ENCODE measurements around the gene ANAPC4. TPM values are rescaled to one million over a fixed set of nuclear protein-coding genes. Genes with fewer than 3 reads are reported as not detected.

The ANAPC4 gene
- total RNA-seq, 1 experiment from 2014 or later, result 42.8 TPM

GRCh38 chr4:25410820-25411529 lies 33.9 kb downstream of the ANAPC4 start:
- ChIA-PET CTCF (no interaction called here), POLR2A (ENCODE audit: low non-redundant PET) (no interaction called here)
- Histone ChIP-seq H3K27ac (ENCODE audit: low read depth, low read length, poor library complexity, severe bottlenecking) (no peak overlapping the region), H3K4me1 (ENCODE audit: insufficient read depth, low read length, poor library complexity, severe bottlenecking) (no peaks in the 10 kb centered on the region), H3K36me3 (ENCODE audit: insufficient read depth, low read length, poor library complexity, severe bottlenecking) (peaks cover 80% of the 10 kb centered on the region), H3K4me3 (ENCODE audit: low read depth, low read length, poor library complexity, severe bottlenecking) (no peak overlapping the region), H3K27me3 (replicated peaks; ENCODE audit: insufficient read depth, low read depth, low read length, poor library complexity) (no peaks in the 10 kb centered on the region), H3K9me3 (ENCODE audit: low read depth, low read length, poor library complexity, severe bottlenecking) (no peaks in the 10 kb centered on the region)
- intact Hi-C loops (cut with micrococcal nuclease; ENCODE audit: unreplicated experiment), result no loop called here
- no peak for DNase-seq (ENCODE audit: low spot score)
- no peak for TF ChIP-seq CTCF (conservative IDR thresholded peaks at IDR 0.05; ENCODE audit: low read depth, low read length)
- TF ChIP-seq EZH2 (IDR thresholded peaks at IDR 0.05; ENCODE audit: borderline replicate concordance, low read depth, low read length, poor library complexity, severe bottlenecking), result no peak
- BruUV-seq (replicated peaks), result no TSS peak

GRCh38 chr4:25413261-25413660 lies 36.2 kb downstream of the ANAPC4 start:
- peaks cover 74% of the 10 kb centered on the region for H3K36me3 ChIP-seq (ENCODE audit: insufficient read depth, low read length, poor library complexity, severe bottlenecking)
- CTCF ChIA-PET, result no interaction called here

GRCh38 chr4:25417014-25417413 lies 40.0 kb downstream of the ANAPC4 start:
- ChIA-PET POLR2A (ENCODE audit: low non-redundant PET) (no interaction called here), CTCF (no interaction called here)
- TF ChIP-seq EZH2 (IDR thresholded peaks at IDR 0.05; ENCODE audit: borderline replicate concordance, low read depth, low read length, poor library complexity, severe bottlenecking) (no peak), CTCF (conservative IDR thresholded peaks at IDR 0.05; ENCODE audit: low read depth, low read length) (no peak)
- H3K4me1 ChIP-seq (ENCODE audit: insufficient read depth, low read length, poor library complexity, severe bottlenecking), result no peaks in the 10 kb centered on the region
- peaks cover 45% of the 10 kb centered on the region for H3K36me3 ChIP-seq (ENCODE audit: insufficient read depth, low read length, poor library complexity, severe bottlenecking)
- H3K27ac ChIP-seq (ENCODE audit: low read depth, low read length, poor library complexity, severe bottlenecking), result no peak overlapping the region
- BruUV-seq (replicated peaks), result no TSS peak
- intact Hi-C loops (cut with micrococcal nuclease; ENCODE audit: unreplicated experiment), result no loop called here
- H3K4me3 ChIP-seq (ENCODE audit: low read depth, low read length, poor library complexity, severe bottlenecking), result no peak overlapping the region
- DNase-seq (ENCODE audit: low spot score), result no peak
- H3K27me3 ChIP-seq (replicated peaks; ENCODE audit: insufficient read depth, low read depth, low read length, poor library complexity), result no peaks in the 10 kb centered on the region
- H3K9me3 ChIP-seq (ENCODE audit: low read depth, low read length, poor library complexity, severe bottlenecking), result no peaks in the 10 kb centered on the region

More at GRCh38 chr4:25413261-25413660, 36.2 kb downstream of the ANAPC4 start:
- BruUV-seq (replicated peaks), result no TSS peak
- intact Hi-C loops (cut with micrococcal nuclease; ENCODE audit: unreplicated experiment), result no loop called here
- Histone ChIP-seq H3K9me3 (ENCODE audit: low read depth, low read length, poor library complexity, severe bottlenecking) (no peaks in the 10 kb centered on the region), H3K27me3 (replicated peaks; ENCODE audit: insufficient read depth, low read depth, low read length, poor library complexity) (no peaks in the 10 kb centered on the region), H3K4me3 (ENCODE audit: low read depth, low read length, poor library complexity, severe bottlenecking) (no peak overlapping the region), H3K27ac (ENCODE audit: low read depth, low read length, poor library complexity, severe bottlenecking) (no peak overlapping the region), H3K4me1 (ENCODE audit: insufficient read depth, low read length, poor library complexity, severe bottlenecking) (no peaks in the 10 kb centered on the region)
- TF ChIP-seq EZH2 (IDR thresholded peaks at IDR 0.05; ENCODE audit: borderline replicate concordance, low read depth, low read length, poor library complexity, severe bottlenecking) (no peak), CTCF (conservative IDR thresholded peaks at IDR 0.05; ENCODE audit: low read depth, low read length) (no peak)
- POLR2A ChIA-PET (ENCODE audit: low non-redundant PET), result no interaction called here
- no peak for DNase-seq (ENCODE audit: low spot score)
